ENCODE measurements around the gene VPS37D.
A peak's percentile ranks its signal among the peaks of the same experiment; 100 is the strongest.

The VPS37D gene

GRCh38 chr7:73659983-73660382 lies 7.6 kb upstream of the VPS37D start:
- TF ChIP-seq MAX (IDR thresholded peaks at IDR 0.05) (no peak), TEAD4 (IDR thresholded peaks at IDR 0.05) (no peak)

DNA sequence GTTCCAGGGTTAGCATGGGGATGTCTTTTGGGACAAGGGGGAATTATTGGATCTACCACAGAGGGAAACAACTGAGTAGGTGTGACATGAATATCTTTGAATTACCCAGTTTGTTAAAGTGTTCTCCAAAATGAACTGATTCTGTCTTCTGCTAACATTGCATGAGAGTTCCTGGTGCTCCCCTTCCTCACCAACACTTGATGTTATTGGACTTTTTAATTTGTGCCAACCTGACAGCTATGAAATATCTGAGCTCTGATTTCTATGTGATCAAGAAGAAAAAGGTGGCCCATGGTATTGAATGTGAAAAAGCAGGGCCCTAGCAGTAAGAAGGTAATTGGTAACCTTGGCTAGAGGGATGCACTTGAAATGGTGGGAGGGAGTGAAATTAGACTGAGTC lies 4.6 kb upstream of the VPS37D start:
- no peak for TF ChIP-seq TAF1 (IDR thresholded peaks at IDR 0.05; ENCODE audit: low read depth)
- TF ChIP-seq USF1 (IDR thresholded peaks at IDR 0.05) = no peak
- no peak for TF ChIP-seq FOXM1 (IDR thresholded peaks at IDR 0.05; ENCODE audit: borderline replicate concordance, low read depth)
- no peak for TF ChIP-seq TEAD4 (IDR thresholded peaks at IDR 0.05)
- TF ChIP-seq, protein P1, sequence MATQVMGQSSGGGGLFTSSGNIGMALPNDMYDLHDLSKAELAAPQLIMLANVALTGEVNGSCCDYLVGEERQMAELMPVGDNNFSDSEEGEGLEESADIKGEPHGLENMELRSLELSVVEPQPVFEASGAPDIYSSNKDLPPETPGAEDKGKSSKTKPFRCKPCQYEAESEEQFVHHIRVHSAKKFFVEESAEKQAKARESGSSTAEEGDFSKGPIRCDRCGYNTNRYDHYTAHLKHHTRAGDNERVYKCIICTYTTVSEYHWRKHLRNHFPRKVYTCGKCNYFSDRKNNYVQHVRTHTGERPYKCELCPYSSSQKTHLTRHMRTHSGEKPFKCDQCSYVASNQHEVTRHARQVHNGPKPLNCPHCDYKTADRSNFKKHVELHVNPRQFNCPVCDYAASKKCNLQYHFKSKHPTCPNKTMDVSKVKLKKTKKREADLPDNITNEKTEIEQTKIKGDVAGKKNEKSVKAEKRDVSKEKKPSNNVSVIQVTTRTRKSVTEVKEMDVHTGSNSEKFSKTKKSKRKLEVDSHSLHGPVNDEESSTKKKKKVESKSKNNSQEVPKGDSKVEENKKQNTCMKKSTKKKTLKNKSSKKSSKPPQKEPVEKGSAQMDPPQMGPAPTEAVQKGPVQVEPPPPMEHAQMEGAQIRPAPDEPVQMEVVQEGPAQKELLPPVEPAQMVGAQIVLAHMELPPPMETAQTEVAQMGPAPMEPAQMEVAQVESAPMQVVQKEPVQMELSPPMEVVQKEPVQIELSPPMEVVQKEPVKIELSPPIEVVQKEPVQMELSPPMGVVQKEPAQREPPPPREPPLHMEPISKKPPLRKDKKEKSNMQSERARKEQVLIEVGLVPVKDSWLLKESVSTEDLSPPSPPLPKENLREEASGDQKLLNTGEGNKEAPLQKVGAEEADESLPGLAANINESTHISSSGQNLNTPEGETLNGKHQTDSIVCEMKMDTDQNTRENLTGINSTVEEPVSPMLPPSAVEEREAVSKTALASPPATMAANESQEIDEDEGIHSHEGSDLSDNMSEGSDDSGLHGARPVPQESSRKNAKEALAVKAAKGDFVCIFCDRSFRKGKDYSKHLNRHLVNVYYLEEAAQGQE (IDR thresholded peaks at IDR 0.05; ENCODE audit: low read depth) = no peak
- TF ChIP-seq YY1 (IDR thresholded peaks at IDR 0.05; ENCODE audit: low read depth) = no peak
- no peak for TF ChIP-seq MAX (IDR thresholded peaks at IDR 0.05)
- TF ChIP-seq RAD21 (IDR thresholded peaks at IDR 0.05; ENCODE audit: low read depth) = no peak
- no peak for TF ChIP-seq CEBPB (IDR thresholded peaks at IDR 0.05)

DNA sequence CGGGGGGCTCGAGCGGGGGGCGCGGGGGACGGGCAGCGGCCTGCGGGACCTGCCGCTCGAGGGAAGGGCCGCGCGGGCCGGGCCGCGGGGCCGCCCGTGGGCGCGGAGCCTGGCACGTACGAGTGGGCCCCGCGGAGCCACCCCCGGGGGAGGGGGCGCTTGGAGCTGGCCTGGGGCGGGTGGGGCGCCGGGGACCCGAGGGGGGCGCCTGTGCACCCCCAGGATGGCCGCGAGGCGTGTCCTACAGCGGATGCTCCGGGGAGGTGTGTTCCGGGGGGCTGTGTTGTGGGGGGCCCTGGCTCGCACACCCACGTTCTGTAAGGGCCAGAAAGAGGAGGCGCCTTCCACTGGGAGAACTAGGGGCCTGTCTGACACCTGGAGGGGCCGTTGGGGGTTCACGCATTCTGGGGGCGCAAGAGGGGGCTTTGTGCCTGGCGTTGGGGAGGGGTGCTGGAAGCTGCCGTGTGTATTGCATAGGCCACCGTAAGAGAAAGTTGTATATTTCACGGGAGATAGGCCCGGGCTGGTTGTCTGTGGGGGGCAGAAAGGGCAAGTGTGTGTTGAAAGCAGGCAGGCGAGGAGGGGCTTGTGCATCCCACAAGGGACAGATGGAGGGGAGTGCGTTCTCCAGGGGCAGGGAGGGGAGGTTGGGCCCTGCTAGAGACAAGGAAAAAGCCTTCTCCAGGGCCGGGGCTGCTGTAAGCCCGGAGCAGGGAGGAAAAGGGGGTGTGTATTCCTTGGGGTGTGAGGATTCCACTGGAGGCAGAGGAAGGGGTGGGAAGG lies 663 bp downstream of the VPS37D start:
- TF ChIP-seq FOXM1 (IDR thresholded peaks at IDR 0.05; ENCODE audit: borderline replicate concordance, low read depth) = no peak
- peak; percentile 66; the same call in 1 of the 2 replicates for TF ChIP-seq ZBTB7A (IDR thresholded peaks at IDR 0.05; ENCODE audit: low read depth)

- TF ChIP-seq EGR1 (IDR thresholded peaks at IDR 0.05) (no peak), TEAD4 (IDR thresholded peaks at IDR 0.05) (no peak), MAX (IDR thresholded peaks at IDR 0.05) (no peak)
Measured at GRCh38 chr7:73668886-73669230, 1.2 kb downstream of the VPS37D start.

GRCh38 chr7:73669288-73669701 lies 1.7 kb downstream of the VPS37D start:
- TF ChIP-seq CEBPB (IDR thresholded peaks at IDR 0.05) (no peak), MAX (IDR thresholded peaks at IDR 0.05) (no peak), EGR1 (IDR thresholded peaks at IDR 0.05) (no peak), YY1 (IDR thresholded peaks at IDR 0.05; ENCODE audit: low read depth) (no peak), ZBTB7A (IDR thresholded peaks at IDR 0.05; ENCODE audit: low read depth) (no peak), FOXM1 (IDR thresholded peaks at IDR 0.05; ENCODE audit: borderline replicate concordance, low read depth) (no peak), RAD21 (IDR thresholded peaks at IDR 0.05; ENCODE audit: low read depth) (no peak), CREB1 (IDR thresholded peaks at IDR 0.05; ENCODE audit: low read depth) (no peak), EP300 (IDR thresholded peaks at IDR 0.05; ENCODE audit: borderline replicate concordance) (no peak), NFIC (IDR thresholded peaks at IDR 0.05) (no peak), TAF1 (IDR thresholded peaks at IDR 0.05; ENCODE audit: low read depth) (no peak), TCF12 (IDR thresholded peaks at IDR 0.05; ENCODE audit: low read depth) (no peak)
- TF ChIP-seq, protein P1 (IDR thresholded peaks at IDR 0.05; ENCODE audit: low read depth) = no peak

- TF ChIP-seq RAD21 (IDR thresholded peaks at IDR 0.05; ENCODE audit: low read depth) = no peak
Measured at GRCh38 chr7:73669858-73670385, 2.3 kb downstream of the VPS37D start.

DNA sequence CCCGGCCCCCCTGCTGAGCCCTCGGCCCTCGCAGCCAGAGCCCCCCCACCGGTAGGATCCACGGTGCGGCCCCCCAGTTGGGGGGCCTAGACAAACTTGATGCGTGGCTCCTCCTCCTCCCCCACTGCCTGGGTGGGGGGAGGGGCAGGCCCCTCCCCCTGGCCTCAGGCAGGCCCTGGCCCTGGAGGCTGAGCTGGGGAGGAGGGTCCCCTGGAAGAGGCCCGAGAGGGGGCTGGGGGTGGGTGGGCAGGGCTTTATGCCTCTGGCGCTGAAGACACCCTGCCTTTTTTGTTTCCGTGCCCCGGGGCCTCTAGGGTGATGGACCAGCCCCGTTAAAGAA lies 3.7 kb downstream of the VPS37D start:
- TF ChIP-seq RAD21 (IDR thresholded peaks at IDR 0.05; ENCODE audit: low read depth) (no peak), EGR1 (IDR thresholded peaks at IDR 0.05) (no peak), TAF1 (IDR thresholded peaks at IDR 0.05; ENCODE audit: low read depth) (no peak), CREB1 (IDR thresholded peaks at IDR 0.05; ENCODE audit: low read depth) (no peak), YY1 (IDR thresholded peaks at IDR 0.05; ENCODE audit: low read depth) (no peak), FOXM1 (IDR thresholded peaks at IDR 0.05; ENCODE audit: borderline replicate concordance, low read depth) (no peak), NFIC (IDR thresholded peaks at IDR 0.05) (no peak), ZBTB7A (IDR thresholded peaks at IDR 0.05; ENCODE audit: low read depth) (no peak), TCF12 (IDR thresholded peaks at IDR 0.05; ENCODE audit: low read depth) (no peak)

All from Ishikawa (cell line).